CD4-positive, alpha-beta T cell treated with Interleukin-6 for 4 hours (primary cell): ENCODE results near the gene NOL6.
"Not testable (repeated sequence)": the region's sequence is repeated elsewhere in the genome, so short reads cannot be mapped to it uniquely, and the experiment has no call there.

ENCODE experiments used
- DNase-seq: peaks from one replicate; pipeline ENCODE4 v3.0.0-alpha.2; 2020; ENCODE audit warnings: mixed read lengths

Gene NOL6

GRCh38 chr9:33473643-33474352 lies at the start of gene NOL6:
NOL6 (minus strand) TSS chr9:33473924; CDS start chr9:33473842, 82 bp downstream.
- DNase-seq, result peak; percentile 99

GRCh38 chr9:33521861-33522260 lies 48.1 kb upstream of the NOL6 start:
- DNase-seq, result not testable (repeated sequence)

GRCh38 chr9:33517934-33518577 lies 44.3 kb upstream of the NOL6 start:
- DNase-seq, result not testable (repeated sequence)

- DNase-seq, result peak; percentile 26
These were observed 43.6 kb upstream of the NOL6 start for GRCh38 chr9:33517373-33517772.

- not testable (repeated sequence) for DNase-seq
These were observed 42.7 kb upstream of the NOL6 start for GRCh38 chr9:33516397-33516796.

- not testable (repeated sequence) for DNase-seq
These were observed 41.7 kb upstream of the NOL6 start for GRCh38 chr9:33515342-33515995.

- DNase-seq, result not testable (repeated sequence)
These were observed 38.8 kb upstream of the NOL6 start for GRCh38 chr9:33512535-33512934.

GRCh38 chr9:33511184-33511517 lies 37.4 kb upstream of the NOL6 start:
- DNase-seq, result not testable (repeated sequence)

- DNase-seq, result peak; percentile 48
These were observed 36.8 kb upstream of the NOL6 start for GRCh38 chr9:33510262-33511183.

GRCh38 chr9:33506626-33507370 lies 33.1 kb upstream of the NOL6 start:
- DNase-seq, result no peak

GRCh38 chr9:33498387-33498786 lies 24.7 kb upstream of the NOL6 start:
- no peak for DNase-seq

- DNase-seq, result not testable (repeated sequence)
These were observed 20.1 kb upstream of the NOL6 start for GRCh38 chr9:33493819-33494218.

GRCh38 chr9:33489066-33489465 lies 15.3 kb upstream of the NOL6 start:
- DNase-seq, result no peak

GRCh38 chr9:33485312-33485711 lies 11.6 kb upstream of the NOL6 start:
- DNase-seq, result not testable (repeated sequence)

GRCh38 chr9:33480976-33481375 lies 7.3 kb upstream of the NOL6 start:
- no peak for DNase-seq

- DNase-seq, result no peak
These were observed 6.4 kb upstream of the NOL6 start for GRCh38 chr9:33480106-33480505.

GRCh38 chr9:33476503-33476902 lies 2.8 kb upstream of the NOL6 start:
- no peak for DNase-seq

- no peak for DNase-seq
These were observed 1.6 kb upstream of the NOL6 start for GRCh38 chr9:33475357-33475756.

- DNase-seq, result no peak
These were observed 676 bp downstream of the NOL6 start for GRCh38 chr9:33472881-33473615.

GRCh38 chr9:33472171-33472880 lies 1.4 kb downstream of the NOL6 start:
- no peak for DNase-seq

GRCh38 chr9:33471361-33471760 lies 2.4 kb downstream of the NOL6 start:
- no peak for DNase-seq
